ENCODE measurements around the gene APOL4.

GRCh38 chr22:36212901-36213300 is 11.3 kb upstream of the APOL4 start:
- no peak for TF ChIP-seq CTCF (IDR thresholded peaks at IDR 0.05)
- no peak for TF ChIP-seq POLR2A (IDR thresholded peaks at IDR 0.05)
- no peak for TF ChIP-seq POLR2AphosphoS5 (IDR thresholded peaks at IDR 0.05)
- no peak for TF ChIP-seq EP300 (IDR thresholded peaks at IDR 0.05)

Measured in sigmoid colon (tissue), 4 donors.